ENCODE measurements around the gene STX18. TPM values are rescaled to one million over a fixed set of nuclear protein-coding genes. Genes with fewer than 3 reads are reported as not detected.

STX18 gene
- total and polyA plus RNA-seq, 2 of the 13 experiments (the other 11 are each of a cell fraction or from before 2014, with no cell fraction given), result 23.9 to 37.1 TPM

DNA sequence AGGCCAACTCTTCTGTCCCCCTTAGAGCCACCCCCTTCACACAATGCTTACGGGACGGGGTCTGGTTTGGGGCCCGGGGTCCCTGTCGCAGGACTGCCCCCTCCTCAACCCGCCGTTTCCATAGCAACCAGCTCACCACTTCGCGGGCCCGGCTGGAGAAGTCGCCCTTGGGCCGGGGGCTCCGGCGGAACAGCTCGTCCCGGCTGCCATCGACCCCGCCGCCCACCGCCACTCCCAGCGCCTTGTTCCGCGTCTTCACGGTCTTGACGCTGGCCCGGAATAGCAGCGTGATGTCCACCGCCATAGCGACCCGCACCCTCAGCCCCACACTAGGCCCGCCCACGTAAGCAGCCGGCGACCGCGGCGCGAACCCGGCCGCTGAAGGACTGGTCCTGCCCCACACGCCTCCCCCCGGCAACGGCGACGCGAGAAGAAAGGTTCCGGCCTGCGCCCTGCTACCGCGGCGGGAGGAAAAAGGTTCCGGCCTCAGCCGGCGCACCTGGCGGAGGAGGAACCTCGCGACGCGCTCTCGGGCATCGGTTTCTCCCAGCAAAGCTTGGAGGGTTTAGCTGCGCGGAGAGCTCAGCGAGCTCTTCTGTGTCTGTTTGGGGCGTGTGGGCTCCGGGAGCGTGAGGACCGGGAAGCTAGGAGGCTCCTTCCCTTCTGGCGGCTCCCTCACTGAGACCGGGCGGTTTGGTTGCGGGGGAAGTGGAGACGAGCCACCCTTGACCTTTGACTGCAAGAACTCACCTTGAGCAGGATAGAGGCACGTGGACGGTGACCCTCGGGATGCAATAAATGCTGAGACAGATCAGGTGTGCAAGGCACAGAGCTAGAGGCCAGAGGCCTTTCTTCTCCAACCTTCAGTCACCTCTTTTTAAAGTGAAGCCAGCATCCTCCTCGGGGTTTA, at the start of gene STX18 (continued):
- TF ChIP-seq, protein P1, sequence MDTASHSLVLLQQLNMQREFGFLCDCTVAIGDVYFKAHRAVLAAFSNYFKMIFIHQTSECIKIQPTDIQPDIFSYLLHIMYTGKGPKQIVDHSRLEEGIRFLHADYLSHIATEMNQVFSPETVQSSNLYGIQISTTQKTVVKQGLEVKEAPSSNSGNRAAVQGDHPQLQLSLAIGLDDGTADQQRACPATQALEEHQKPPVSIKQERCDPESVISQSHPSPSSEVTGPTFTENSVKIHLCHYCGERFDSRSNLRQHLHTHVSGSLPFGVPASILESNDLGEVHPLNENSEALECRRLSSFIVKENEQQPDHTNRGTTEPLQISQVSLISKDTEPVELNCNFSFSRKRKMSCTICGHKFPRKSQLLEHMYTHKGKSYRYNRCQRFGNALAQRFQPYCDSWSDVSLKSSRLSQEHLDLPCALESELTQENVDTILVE (CRISPR knock-in tag; IDR thresholded peaks at IDR 0.05), result peak; percentile 94
- TF ChIP-seq MYC (CRISPR knock-in tag; IDR thresholded peaks at IDR 0.05; ENCODE audit: borderline replicate concordance) (peak; percentile 98), CC2D1A (CRISPR knock-in tag; IDR thresholded peaks at IDR 0.05) (0 out of 2 replicates have a peak, but pooled peaks have one; percentile 35), ZNF468 (CRISPR knock-in tag; IDR thresholded peaks at IDR 0.05) (peak; percentile 81; the same call in 1 of the 2 replicates), ZFY (CRISPR knock-in tag; IDR thresholded peaks at IDR 0.05) (peak; percentile 99), MTA3 (CRISPR knock-in tag; IDR thresholded peaks at IDR 0.05) (no peak), ATF5 (CRISPR knock-in tag; IDR thresholded peaks at IDR 0.05; ENCODE audit: low read depth) (0 out of 2 replicates have a peak, but pooled peaks have one; percentile 35), NR2F6 (IDR thresholded peaks at IDR 0.05) (peak; percentile 88), NR2F6 (CRISPR knock-in tag; IDR thresholded peaks at IDR 0.05) (peak; percentile 93), ZSCAN22 (CRISPR knock-in tag; IDR thresholded peaks at IDR 0.05) (no peak), SIX4 (CRISPR knock-in tag; IDR thresholded peaks at IDR 0.05) (peak; percentile 79), ZFP90 (CRISPR knock-in tag; IDR thresholded peaks at IDR 0.05; ENCODE audit: borderline replicate concordance) (peak; percentile 93), NR1H2 (CRISPR knock-in tag; IDR thresholded peaks at IDR 0.05; ENCODE audit: borderline replicate concordance, low read depth) (no peak), GFI1 (CRISPR knock-in tag; IDR thresholded peaks at IDR 0.05; ENCODE audit: borderline replicate concordance) (peak; percentile 89), BATF2 (CRISPR knock-in tag; IDR thresholded peaks at IDR 0.05) (peak; percentile 90)
- TF ChIP-seq, protein P2, sequence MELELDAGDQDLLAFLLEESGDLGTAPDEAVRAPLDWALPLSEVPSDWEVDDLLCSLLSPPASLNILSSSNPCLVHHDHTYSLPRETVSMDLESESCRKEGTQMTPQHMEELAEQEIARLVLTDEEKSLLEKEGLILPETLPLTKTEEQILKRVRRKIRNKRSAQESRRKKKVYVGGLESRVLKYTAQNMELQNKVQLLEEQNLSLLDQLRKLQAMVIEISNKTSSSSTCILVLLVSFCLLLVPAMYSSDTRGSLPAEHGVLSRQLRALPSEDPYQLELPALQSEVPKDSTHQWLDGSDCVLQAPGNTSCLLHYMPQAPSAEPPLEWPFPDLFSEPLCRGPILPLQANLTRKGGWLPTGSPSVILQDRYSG (CRISPR knock-in tag; IDR thresholded peaks at IDR 0.05), result 0 out of 2 replicates have a peak, but pooled peaks have one; percentile 63
- TF ChIP-seq, protein P3, sequence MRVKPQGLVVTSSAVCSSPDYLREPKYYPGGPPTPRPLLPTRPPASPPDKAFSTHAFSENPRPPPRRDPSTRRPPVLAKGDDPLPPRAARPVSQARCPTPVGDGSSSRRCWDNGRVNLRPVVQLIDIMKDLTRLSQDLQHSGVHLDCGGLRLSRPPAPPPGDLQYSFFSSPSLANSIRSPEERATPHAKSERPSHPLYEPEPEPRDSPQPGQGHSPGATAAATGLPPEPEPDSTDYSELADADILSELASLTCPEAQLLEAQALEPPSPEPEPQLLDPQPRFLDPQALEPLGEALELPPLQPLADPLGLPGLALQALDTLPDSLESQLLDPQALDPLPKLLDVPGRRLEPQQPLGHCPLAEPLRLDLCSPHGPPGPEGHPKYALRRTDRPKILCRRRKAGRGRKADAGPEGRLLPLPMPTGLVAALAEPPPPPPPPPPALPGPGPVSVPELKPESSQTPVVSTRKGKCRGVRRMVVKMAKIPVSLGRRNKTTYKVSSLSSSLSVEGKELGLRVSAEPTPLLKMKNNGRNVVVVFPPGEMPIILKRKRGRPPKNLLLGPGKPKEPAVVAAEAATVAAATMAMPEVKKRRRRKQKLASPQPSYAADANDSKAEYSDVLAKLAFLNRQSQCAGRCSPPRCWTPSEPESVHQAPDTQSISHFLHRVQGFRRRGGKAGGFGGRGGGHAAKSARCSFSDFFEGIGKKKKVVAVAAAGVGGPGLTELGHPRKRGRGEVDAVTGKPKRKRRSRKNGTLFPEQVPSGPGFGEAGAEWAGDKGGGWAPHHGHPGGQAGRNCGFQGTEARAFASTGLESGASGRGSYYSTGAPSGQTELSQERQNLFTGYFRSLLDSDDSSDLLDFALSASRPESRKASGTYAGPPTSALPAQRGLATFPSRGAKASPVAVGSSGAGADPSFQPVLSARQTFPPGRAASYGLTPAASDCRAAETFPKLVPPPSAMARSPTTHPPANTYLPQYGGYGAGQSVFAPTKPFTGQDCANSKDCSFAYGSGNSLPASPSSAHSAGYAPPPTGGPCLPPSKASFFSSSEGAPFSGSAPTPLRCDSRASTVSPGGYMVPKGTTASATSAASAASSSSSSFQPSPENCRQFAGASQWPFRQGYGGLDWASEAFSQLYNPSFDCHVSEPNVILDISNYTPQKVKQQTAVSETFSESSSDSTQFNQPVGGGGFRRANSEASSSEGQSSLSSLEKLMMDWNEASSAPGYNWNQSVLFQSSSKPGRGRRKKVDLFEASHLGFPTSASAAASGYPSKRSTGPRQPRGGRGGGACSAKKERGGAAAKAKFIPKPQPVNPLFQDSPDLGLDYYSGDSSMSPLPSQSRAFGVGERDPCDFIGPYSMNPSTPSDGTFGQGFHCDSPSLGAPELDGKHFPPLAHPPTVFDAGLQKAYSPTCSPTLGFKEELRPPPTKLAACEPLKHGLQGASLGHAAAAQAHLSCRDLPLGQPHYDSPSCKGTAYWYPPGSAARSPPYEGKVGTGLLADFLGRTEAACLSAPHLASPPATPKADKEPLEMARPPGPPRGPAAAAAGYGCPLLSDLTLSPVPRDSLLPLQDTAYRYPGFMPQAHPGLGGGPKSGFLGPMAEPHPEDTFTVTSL (CRISPR knock-in tag; IDR thresholded peaks at IDR 0.05; ENCODE audit: borderline replicate concordance), result peak; percentile 81; the same call in 1 of the 2 replicates

Data from HepG2 (cell line).